PC-3 (cell line): Measurements from ENCODE around the gene NAA10. TPM values are rescaled to one million over a fixed set of nuclear protein-coding genes. Genes with fewer than 3 reads are reported as not detected.

Source experiments
- ATAC-seq: fragments of 200-7000 bp; cut with Tn5 transposase; 2 replicates; pipeline ENCODE4 v1.9.1; 2020; ENCODE audit warnings: mild to moderate bottlenecking, moderate library complexity
- BruUV-seq: library from RNA; stranded (reverse); fragments of 400-500 nt; replicated peaks from 2 replicates; lab custom pipeline; 2021; lab: Mats Ljungman, UMichigan
- CTCF ChIA-PET: fragments of 300-600 bp; sonication (Branson Sonifier 250); formaldehyde crosslinking; loops from one replicate; lab custom pipeline; 2022; ENCODE audit warnings: antibody characterized with exemption; lab: Charles Lee
- POLR2A ChIA-PET: fragments of 300-600 bp; sonication (Branson Sonifier 250); formaldehyde crosslinking; loops from one replicate; lab custom pipeline; 2022; ENCODE audit warnings: antibody characterized with exemption; ENCODE audit not compliant: unreplicated experiment; lab: Charles Lee
- DNase-seq: peaks from one replicate; pipeline ENCODE4 v3.0.0-alpha.2; 2015
- H2AFZ ChIP-seq: fragments of 300-600 bp; sonication (generic); 2 replicates; pipeline ENCODE4 v1.6.0; 2016; ENCODE audit warnings: antibody characterized with exemption, low read length
- H3F3A ChIP-seq: fragments of 300-600 bp; sonication (generic); one replicate; pipeline ENCODE4 v1.6.0; 2017; ENCODE audit warnings: antibody characterized with exemption, low read length, control low read depth, mild to moderate bottlenecking; ENCODE audit not compliant: unreplicated experiment
- H3K27ac ChIP-seq: fragments of 300-600 bp; sonication (generic); 2 replicates; pipeline ENCODE4 v1.5.1; 2016; ENCODE audit warnings: mild to moderate bottlenecking, low read length
- H3K27me3 ChIP-seq: fragments of 300-600 bp; sonication (generic); 2 replicates; pipeline ENCODE4 v1.6.1; 2016; ENCODE audit warnings: low read length, mixed read lengths
- H3K36me3 ChIP-seq: fragments of 300-600 bp; sonication (generic); 2 replicates; pipeline ENCODE4 v1.6.1; 2016; ENCODE audit warnings: low read depth, mixed run types, low read length, mixed read lengths
- H3K4me1 ChIP-seq: fragments of 300-600 bp; sonication (generic); 2 replicates; pipeline ENCODE4 v1.5.1; 2016; ENCODE audit warnings: low read length; ENCODE audit not compliant: insufficient read depth
- H3K4me2 ChIP-seq: fragments of 300-600 bp; sonication (generic); 2 replicates; pipeline ENCODE4 v1.6.0; 2016; ENCODE audit warnings: low read length
- H3K4me3 ChIP-seq: fragments of 300-600 bp; sonication (generic); 2 replicates; pipeline ENCODE4 v1.5.1; 2016; ENCODE audit warnings: mild to moderate bottlenecking, low read length, mixed read lengths
- H3K79me2 ChIP-seq: fragments of 300-600 bp; sonication (generic); 2 replicates; pipeline ENCODE4 v1.6.1; 2017; ENCODE audit warnings: low read length, mixed read lengths
- H3K9ac ChIP-seq: fragments of 300-600 bp; sonication (generic); 2 replicates; pipeline ENCODE4 v1.6.0; 2016; ENCODE audit warnings: mild to moderate bottlenecking, low read length
- H3K9me2 ChIP-seq: fragments of 300-600 bp; sonication (generic); replicated peaks from 2 replicates; pipeline ENCODE4 v1.6.1; 2016; ENCODE audit warnings: mixed run types, low read length, mixed read lengths
- H3K9me3 ChIP-seq: fragments of 300-600 bp; sonication (generic); 2 replicates; pipeline ENCODE4 v1.6.1; 2016; ENCODE audit warnings: low read length, mixed read lengths
- H4K20me1 ChIP-seq: fragments of 300-600 bp; sonication (generic); 2 replicates; pipeline ENCODE4 v1.6.1; 2016; ENCODE audit warnings: low read length, mixed read lengths
- EZH2 ChIP-seq: fragments of 300-600 bp; sonication (generic); IDR thresholded peaks from one replicate; pipeline ENCODE4 v1.6.1; 2017; ENCODE audit warnings: antibody characterized with exemption, mild to moderate bottlenecking, low read length; ENCODE audit not compliant: unreplicated experiment
- EZH2phosphoT487 ChIP-seq: fragments of 300-600 bp; sonication (generic); IDR thresholded peaks from 2 replicates; pipeline ENCODE4 v1.6.1; 2018; ENCODE audit warnings: mild to moderate bottlenecking, antibody characterized with exemption, low read length, borderline replicate concordance
- intact Hi-C: fragments of 100-400 bp; cut with micrococcal nuclease; formaldehyde crosslinking; loops from 2 replicates; pipeline ENCODE4 v1.9.0; 2023
- total RNA-seq: library from RNA; depleted of rRNA; stranded (reverse); fragments of >200 nt; gene quantifications from 2 replicates; pipeline ENCODE4 v1.2.3, GENCODE V29; 2014
- TF ChIP-seq, protein P1 (sequence below): fragments of 300-600 bp; sonication (generic); conservative IDR thresholded peaks from 2 replicates; pipeline ENCODE4 v1.5.1; 2017; ENCODE audit warnings: antibody characterized with exemption, low read depth, mild to moderate bottlenecking, low read length

Gene NAA10
- total RNA-seq, 1 experiment from 2014 or later = 172 TPM

DNA sequence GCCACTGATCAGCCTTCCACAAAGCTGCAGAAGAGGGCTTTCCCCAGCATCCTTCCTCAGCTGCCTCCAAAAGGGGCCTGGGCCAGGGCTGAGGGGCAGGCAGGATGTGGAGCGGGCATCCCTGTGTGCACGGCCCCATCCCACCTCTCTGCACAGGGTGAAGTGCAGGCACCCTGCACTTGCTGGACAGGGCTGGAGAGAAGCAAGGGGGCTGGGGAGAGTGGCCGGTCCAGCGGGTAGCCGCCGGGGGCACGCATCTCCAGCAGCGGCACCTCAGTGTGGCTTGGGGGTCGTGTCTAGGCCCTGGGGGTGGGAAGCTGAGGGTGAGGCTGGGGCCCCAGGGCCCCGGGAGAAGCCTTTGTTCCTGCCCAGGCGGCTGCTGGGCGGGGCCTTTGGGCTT lies 27.4 kb downstream of the NAA10 start:
- POLR2A ChIA-PET = no interaction called here

DNA sequence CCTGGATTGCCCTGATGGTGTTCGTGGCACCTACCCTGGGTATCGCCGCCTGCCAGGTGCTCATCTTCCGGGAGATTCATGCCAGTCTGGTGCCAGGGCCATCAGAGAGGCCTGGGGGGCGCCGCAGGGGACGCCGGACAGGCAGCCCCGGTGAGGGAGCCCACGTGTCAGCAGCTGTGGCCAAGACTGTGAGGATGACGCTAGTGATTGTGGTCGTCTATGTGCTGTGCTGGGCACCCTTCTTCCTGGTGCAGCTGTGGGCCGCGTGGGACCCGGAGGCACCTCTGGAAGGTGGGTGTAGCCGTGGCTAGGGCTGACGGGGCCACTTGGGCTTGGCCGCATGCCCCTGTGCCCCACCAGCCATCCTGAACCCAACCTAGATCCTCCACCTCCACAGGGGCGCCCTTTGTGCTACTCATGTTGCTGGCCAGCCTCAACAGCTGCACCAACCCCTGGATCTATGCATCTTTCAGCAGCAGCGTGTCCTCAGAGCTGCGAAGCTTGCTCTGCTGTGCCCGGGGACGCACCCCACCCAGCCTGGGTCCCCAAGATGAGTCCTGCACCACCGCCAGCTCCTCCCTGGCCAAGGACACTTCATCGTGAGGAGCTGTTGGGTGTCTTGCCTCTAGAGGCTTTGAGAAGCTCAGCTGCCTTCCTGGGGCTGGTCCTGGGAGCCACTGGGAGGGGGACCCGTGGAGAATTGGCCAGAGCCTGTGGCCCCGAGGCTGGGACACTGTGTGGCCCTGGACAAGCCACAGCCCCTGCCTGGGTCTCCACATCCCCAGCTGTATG lies 28.5 kb downstream of the NAA10 start:
- no peaks in the 10 kb centered on the region for H3K9me3 ChIP-seq
- no peak overlapping the region for H3K4me2 ChIP-seq
- no peak for TF ChIP-seq EZH2phosphoT487
- no peak overlapping the region for H3K4me3 ChIP-seq
- no peak overlapping the region for H2AFZ ChIP-seq
- no peaks in the 10 kb centered on the region for H3F3A ChIP-seq
- no peaks in the 10 kb centered on the region for H3K9me2 ChIP-seq
- H3K27ac ChIP-seq = no peak overlapping the region
- ATAC-seq (no peak), DNase-seq (no peak)
- H3K79me2 ChIP-seq = no peaks in the 10 kb centered on the region
- H3K4me1 ChIP-seq = peaks cover 6% of the 10 kb centered on the region; the same call in 1 of the 2 replicates
- H3K36me3 ChIP-seq = no peaks in the 10 kb centered on the region
- intact Hi-C loops = no loop called here
- H4K20me1 ChIP-seq = no peaks in the 10 kb centered on the region
- H3K9ac ChIP-seq = no peak overlapping the region
- BruUV-seq = no TSS peak
- no peaks in the 10 kb centered on the region for H3K27me3 ChIP-seq
- CTCF ChIA-PET = no interaction called here
- POLR2A ChIA-PET = no interaction called here

More for the DNA sequence above, 27.4 kb downstream of the NAA10 start:
- Histone ChIP-seq H3K79me2 (no peaks in the 10 kb centered on the region), H3K27me3 (no peaks in the 10 kb centered on the region), H3K27ac (no peak overlapping the region), H3K4me3 (no peak overlapping the region), H3F3A (no peaks in the 10 kb centered on the region), H3K9me2 (no peaks in the 10 kb centered on the region), H3K4me1 (peaks cover 2% of the 10 kb centered on the region; the same call in 1 of the 2 replicates), H4K20me1 (no peaks in the 10 kb centered on the region), H2AFZ (no peak overlapping the region), H3K36me3 (no peaks in the 10 kb centered on the region), H3K9ac (no peak overlapping the region), H3K9me3 (no peaks in the 10 kb centered on the region), H3K4me2 (no peak overlapping the region)
- DNase-seq (no peak), ATAC-seq (no peak)
- intact Hi-C loops = no loop called here
- CTCF ChIA-PET = interaction anchor here (0.6 kb wide), 1 partner anchor 17 kb away, joined by 3 read pairs; no protein-coding TSS in a partner anchor
- TF ChIP-seq EZH2 (no peak), EZH2phosphoT487 (no peak)
- TF ChIP-seq, protein P1, sequence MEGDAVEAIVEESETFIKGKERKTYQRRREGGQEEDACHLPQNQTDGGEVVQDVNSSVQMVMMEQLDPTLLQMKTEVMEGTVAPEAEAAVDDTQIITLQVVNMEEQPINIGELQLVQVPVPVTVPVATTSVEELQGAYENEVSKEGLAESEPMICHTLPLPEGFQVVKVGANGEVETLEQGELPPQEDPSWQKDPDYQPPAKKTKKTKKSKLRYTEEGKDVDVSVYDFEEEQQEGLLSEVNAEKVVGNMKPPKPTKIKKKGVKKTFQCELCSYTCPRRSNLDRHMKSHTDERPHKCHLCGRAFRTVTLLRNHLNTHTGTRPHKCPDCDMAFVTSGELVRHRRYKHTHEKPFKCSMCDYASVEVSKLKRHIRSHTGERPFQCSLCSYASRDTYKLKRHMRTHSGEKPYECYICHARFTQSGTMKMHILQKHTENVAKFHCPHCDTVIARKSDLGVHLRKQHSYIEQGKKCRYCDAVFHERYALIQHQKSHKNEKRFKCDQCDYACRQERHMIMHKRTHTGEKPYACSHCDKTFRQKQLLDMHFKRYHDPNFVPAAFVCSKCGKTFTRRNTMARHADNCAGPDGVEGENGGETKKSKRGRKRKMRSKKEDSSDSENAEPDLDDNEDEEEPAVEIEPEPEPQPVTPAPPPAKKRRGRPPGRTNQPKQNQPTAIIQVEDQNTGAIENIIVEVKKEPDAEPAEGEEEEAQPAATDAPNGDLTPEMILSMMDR = no peak
- no TSS peak for BruUV-seq

DNA sequence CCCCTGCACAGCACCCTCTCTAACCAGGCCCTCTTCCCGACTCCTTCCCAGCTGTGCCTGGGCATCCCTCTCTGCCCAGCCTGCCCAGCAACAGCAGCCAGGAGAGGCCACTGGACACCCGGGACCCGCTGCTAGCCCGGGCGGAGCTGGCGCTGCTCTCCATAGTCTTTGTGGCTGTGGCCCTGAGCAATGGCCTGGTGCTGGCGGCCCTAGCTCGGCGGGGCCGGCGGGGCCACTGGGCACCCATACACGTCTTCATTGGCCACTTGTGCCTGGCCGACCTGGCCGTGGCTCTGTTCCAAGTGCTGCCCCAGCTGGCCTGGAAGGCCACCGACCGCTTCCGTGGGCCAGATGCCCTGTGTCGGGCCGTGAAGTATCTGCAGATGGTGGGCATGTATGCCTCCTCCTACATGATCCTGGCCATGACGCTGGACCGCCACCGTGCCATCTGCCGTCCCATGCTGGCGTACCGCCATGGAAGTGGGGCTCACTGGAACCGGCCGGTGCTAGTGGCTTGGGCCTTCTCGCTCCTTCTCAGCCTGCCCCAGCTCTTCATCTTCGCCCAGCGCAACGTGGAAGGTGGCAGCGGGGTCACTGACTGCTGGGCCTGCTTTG lies 29.2 kb downstream of the NAA10 start:
- Histone ChIP-seq H3K9me2 (no peaks in the 10 kb centered on the region), H3K4me2 (no peak overlapping the region), H2AFZ (no peak overlapping the region), H3K79me2 (no peaks in the 10 kb centered on the region), H3K27me3 (no peaks in the 10 kb centered on the region), H3K27ac (no peak overlapping the region), H3F3A (no peaks in the 10 kb centered on the region), H3K36me3 (no peaks in the 10 kb centered on the region), H4K20me1 (no peaks in the 10 kb centered on the region), H3K4me1 (peaks cover 8% of the 10 kb centered on the region; the same call in 1 of the 2 replicates), H3K4me3 (no peak overlapping the region), H3K9ac (no peak overlapping the region), H3K9me3 (no peaks in the 10 kb centered on the region)
- DNase-seq = no peak
- intact Hi-C loops = no loop called here
- no peak for ATAC-seq
- POLR2A ChIA-PET = no interaction called here
- CTCF ChIA-PET = no interaction called here
- TF ChIP-seq EZH2 (no peak), EZH2phosphoT487 (no peak)
- TF ChIP-seq, protein P1 = no peak
- BruUV-seq = no TSS peak
